T-helper 1 cell (primary cell): Measurements from ENCODE around the gene METTL21C.

Experiments
- DNase-seq, 5 donors: peaks; one replicate each; pipeline ENCODE4 v3.0.0-alpha.2; 2012 to 2020
- total RNA-seq, 4 donors: gene quantifications; one replicate each; lab custom pipeline; 2026; lab: John Stamatoyannopoulos, UW

The METTL21C gene
- total RNA-seq: 0 reads per million in 4 donors

DNA sequence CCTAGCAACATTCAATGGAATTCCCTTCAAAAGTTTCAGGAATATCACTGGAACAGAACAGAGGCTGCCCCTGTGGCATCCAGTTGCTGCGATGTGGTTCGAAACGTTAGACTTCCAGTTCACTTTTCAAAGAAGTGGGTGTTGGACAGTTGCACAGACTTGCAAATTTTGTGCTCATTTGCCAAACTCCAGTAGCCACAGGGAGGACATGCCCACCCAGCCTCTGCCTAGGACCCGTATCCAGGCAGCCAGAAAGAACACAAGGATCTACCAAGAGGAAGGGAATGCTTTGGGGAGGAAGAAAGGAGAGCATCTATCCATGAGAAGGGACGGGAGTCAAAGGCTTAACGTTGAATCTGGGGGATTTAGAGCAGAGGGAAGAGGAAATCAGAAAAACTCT lies at the start of gene METTL21C:
TSS of gene METTL21C (minus strand) at position 108 of the 400 bp plus-strand sequence. CDS start 546 bp downstream, outside the sequence.
- DNase-seq: no peak

DNA sequence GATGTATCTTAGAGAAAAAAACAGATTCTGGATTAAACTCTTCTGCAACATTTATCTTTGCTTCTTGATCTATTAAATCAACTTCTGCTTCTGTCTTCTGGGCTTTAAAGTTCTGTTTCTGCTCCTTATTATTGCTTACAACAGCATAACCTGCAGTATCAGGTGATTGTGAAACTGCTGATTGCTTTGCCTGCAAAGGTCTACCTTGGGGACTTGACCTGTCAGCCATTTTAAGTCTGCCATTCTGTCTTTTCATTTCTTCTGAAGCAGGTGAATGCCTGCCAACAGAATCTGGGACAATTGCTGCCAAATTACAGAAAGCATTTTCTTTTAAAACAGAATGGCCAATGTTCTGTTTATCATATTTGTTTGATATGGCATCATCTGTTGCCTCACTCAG lies 47.7 kb upstream of the METTL21C start:
- no peak for DNase-seq

DNA sequence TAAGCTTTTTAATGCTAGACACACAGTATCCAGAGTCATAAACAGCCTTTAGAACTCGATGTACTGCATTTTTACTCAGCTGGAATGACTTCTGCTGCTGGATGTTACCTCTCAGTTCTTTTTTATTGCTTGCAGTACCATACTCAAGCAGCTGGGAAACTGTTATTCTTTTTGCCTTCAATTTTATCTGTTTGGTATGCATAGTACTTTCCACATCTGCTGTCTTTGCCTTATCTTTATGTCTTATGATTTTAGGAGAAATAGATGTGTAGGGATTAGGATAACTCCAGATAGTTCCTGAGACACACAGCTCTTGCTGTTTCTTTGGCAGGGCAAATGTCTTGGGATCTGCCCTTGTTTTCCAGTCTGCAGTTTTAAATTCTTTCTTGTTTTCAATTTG lies 47.3 kb upstream of the METTL21C start:
- DNase-seq: no peak

DNA sequence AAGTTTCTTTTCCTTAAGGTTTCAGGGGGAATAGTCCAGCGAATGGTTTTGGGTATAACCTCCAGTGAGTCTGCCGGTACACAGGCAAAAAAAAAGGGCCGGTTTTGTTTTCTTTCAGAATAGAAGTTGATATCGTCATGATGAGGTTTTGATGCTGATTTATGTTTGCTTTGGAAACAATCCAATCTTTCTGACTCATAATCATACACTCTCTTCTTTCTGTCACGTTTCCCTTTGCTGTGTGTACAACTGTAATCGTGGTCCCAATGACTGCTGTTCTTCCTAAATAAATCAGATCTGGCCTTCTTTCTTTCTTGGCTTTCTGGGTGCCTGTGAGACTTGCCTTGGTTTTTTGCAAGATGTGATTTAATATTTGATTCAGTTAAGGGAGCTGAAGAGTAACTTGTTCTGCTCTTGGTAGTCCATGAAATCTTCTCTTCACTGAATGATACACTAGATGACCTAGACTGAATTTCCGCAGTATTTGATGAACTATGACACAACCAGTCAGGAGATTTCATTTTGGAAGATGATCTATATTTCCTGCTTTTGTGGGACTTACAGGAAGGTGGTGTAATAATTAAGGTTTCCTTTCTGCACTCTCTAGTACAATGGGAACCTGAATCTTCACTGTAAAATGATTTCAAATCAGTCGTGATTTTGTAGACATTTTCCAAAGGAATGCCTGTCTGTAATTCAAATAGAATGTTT lies 34.9 kb upstream of the METTL21C start:
- DNase-seq: no peak

DNA sequence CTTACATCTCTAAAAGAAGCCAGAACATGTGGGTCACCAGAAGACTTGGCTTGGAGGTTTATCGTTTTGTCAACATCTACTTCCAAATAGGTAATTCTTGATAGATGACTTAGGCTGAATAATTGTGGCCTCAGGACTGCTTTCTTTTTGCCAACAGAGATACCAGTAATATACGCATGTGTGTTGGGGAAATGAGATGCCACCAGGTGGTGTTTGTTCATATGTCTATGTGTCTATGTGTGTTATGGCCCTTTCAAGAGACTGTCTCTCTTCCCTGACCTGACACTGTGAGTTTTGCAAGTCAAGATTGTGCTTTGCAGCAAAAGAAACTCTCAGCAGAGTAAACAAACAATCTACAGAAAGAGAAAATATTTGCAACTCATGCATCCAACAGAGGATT lies 31.6 kb upstream of the METTL21C start:
- DNase-seq: peak in 1 of 5 donors; percentile 36

DNA sequence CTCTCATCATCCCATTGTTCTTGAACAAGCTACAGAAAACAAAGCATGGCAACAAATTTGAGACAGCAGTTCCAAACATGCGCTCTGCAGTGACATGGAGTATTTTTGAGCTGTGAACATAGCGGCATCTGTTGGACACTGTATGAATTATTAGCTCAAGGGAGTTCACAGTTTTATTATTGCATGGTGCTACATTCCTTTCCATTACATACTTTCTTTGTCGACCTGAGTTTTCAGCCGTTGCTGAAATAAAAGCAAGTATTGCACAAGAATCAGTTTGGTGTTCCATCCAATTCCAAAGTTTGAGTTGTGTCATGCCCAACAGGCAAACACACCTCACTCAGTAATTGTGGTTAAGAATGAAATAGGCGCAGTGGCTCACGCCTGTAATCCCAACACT lies 30.1 kb upstream of the METTL21C start:
- DNase-seq: peak in 1 of 5 donors; percentile 8

DNA sequence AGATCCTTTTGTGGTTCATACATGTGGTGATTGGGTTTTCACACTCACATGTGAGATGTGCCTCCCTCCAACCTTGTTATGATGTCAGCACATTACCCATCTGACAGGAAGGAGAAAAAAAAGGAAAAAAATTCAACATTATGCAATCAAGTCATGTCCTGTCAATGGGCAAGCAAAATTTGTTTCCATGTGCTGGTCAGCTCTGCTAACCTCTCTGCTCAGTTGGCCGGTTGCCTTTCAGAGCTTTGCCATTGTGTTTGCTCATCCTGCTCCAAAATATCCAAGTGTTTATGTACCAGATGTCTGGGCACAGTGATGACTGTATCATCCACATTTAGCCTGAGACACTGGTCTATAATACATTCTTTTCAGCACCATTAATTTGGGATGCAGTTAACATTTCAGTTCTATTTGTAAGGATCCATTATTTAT lies 27.0 kb upstream of the METTL21C start:
- DNase-seq: peak in 1 of 5 donors; percentile 7

DNA sequence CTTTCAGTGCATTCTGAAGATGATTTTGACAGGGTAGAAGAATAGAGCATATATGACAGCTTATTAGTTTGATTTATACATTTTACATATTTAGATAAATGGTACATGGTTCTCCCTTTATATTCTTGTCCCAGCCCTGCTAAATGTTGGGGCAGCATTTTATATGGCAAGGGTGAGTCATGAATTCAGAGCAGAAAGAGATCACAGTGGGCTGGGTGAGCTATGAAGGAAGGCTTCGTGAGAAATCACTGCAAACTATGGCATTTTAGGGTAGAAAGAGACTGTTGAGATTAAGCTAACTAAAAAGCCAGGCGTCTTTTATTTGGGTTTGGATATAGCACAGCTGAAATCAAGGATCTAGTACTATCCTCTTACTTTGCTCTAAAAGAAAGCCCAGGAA lies 23.9 kb upstream of the METTL21C start:
- no peak for DNase-seq

DNA sequence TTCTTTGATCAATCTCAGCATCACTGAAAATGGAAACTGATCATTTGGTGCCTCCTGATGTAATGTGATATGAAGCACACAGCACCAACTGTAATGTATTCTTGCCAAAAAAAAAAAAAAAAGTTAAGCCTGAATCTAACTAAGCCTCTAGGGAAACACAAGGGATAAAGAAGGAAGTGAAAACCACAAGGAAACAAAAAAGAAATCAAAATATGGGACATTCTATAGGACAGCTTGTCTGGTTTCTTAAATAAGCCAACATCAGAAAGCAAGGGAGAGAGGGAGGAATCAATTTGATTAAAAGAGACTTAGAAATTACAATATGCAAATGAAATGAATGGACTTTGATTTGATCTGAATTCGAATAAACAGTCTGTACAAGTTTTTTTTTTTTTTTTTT lies 20.6 kb upstream of the METTL21C start:
- no peak for DNase-seq

DNA sequence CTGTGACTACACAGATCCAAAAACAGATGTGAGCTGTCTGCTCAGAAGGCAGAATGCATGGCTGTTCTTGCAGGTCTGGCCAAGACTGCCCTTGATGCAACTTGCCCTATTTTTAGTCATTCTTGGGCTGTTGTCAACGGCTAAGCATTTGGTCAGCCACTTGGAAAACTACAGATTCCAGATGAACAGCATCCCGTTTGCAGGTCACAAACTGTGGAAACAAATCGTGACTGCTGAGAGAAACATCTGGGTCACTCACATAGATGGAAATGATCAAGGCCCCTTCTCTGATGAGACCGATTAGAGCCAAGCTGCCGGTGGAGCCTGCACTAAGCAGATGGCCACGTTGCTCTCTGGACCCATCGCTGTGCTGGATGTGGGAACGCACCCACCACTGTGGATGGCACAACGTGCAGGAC lies 15.4 kb upstream of the METTL21C start:
- DNase-seq: no peak

DNA sequence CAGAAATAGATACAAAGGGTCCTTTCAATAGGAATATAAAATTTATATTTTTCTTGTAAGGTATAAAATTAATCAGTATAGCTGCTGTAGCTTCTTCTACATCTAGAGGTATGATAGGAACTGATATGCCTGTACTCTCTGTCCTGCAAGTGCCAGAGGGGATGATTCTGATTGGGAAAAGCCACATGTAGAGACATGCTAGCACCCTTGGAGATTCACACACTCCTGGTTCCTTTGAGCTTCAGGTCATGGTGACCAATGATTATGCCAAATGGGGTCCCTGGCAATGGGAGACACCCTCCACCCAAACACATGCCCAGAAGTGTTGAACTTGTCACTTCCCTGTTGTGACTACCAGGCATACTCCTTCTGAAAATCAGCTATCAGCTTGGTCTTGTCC lies 14.7 kb upstream of the METTL21C start:
- DNase-seq: no peak

DNA sequence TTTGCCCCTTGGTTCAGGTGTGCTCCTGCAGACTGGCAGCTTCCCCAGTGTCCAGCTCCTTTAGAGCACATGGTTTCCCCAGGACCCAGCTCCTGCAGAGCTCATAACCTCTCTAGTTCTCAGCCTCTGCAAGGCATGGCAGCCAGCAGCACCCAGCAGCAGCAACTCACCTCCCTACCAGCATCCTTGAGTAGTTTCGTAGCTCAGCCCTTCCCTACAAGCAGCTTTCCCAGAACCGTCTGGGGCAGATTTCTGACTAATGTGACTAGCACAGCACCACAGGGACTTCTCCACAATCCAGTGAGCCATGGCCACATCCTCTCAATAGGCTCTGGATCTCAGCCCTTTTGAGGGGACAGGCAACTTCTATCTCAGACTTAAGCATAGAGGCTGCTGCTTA lies 14.1 kb upstream of the METTL21C start:
- DNase-seq: no peak

DNA sequence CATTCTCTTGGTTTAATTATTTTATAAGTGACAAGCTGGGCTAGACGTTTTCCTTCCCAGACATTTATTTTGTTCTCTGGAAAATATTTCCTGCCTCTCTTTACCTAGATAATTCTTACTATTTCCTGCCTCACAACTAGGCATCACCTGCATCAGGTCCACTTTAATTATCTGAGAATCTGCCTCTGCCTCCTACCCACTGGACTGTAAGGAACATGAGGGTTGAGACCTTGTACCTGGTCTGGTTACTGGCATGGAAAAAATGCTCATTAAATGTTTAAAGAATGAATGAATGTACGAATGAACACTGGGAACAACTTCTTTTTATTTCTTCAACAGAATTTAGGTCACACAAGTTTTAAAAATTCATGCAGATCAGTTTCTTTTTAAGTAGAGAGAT lies 13.4 kb upstream of the METTL21C start:
- DNase-seq: no peak

DNA sequence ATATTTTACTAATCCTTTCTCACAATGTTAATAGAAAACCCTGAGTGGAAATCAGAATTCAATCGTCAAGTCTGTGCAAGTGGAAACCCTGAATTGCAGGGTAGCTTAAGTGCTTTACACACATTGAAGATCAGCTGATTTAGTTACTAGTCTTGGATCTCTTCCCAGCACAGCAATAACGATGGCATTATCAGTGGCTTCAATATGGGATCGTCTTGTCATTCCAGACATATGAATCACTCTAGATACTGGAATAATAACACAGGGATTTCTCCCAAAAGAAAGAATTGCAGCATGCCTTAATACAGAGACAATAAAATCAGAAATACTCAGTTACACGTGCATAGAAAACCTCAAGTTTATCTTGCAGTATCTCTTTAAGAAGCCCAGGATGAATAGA lies 12.6 kb upstream of the METTL21C start:
- DNase-seq: no peak

DNA sequence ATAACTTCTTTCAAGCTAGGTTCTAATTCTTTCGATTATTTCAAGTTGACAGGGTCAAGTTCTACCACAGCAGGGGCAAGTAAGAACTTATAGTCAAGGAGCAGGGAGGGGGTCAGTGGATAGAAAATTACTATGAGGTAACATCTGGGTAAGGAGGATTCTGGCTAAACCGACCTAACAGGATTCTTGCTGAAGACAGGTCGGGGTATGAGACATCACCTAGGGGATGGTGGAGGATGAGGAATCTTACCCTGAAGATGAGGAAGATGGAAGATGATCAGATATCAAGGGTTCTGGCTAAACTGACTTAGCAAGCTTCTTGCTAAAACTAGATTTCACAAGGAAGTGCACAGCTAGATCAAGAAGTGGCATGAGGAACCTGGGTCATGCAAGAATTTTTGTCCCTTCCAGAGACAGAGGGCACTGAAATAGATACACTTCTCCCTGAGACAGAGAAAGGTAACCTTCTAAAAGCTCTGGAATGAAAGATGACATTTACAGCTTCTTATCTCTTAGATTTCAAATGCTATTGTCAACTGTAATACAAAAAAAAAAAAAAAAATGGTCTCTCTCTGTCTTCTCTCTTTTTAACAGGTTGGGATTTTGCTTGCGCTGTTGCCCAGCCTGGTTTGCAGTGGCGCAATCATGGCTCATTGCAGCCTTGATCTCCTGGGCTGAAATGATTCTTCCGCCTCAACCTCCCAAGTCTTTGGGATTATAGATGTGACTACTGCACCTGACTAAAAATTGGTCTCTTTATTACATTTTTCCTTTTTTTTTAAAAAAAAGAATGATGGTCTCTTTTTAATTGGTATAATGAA lies 9.6 kb upstream of the METTL21C start:
- DNase-seq: no peak

DNA sequence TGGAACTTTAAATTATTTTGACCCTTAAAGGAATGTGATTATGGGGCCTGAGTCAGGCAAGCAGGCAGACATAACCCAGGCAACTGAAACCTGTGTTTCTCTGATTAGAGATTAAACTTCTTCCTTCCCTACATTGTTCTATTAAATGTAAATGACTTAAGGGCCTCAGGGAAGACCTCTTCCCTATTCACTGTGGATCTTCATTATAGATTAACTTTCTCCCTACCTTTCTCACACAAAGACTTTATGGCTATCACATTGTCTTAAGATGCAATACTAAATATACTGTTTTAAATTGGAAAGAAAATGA lies 8.8 kb upstream of the METTL21C start:
- DNase-seq: no peak

DNA sequence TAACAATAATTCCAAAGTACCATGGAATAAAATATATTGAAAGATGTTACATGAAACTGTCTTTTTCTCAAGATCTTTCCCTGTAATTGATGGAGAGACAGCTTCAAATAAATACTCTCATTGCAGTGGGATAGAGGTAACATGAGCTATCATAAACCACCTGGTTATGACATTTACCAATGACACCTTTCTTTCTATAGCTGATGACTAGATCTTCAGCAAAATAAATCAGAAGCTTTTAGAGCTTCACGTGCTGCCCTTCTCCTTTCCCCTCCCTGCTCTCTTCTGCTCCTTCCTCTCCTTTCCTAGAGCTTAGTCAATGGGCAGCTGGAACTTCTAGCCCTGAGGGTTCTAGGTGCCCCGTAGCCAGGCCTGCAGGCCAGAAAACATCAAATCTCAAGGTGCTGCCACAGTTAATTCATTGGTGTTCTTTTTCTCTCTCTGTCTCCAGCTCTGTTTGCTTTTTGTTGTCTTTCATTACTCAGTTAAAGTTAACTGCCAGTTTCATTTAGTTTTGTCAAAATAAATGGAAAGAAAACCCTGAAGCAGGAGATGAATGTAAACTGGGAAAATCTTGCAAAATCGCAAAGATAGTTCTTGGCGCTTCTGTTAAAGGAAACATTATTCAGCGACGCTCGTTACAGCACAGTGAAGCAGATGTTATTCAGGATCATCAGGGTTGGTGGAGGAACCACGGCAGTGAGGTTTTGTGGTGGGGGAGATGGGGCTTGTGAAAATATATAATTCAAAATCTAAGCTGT lies 8.3 kb upstream of the METTL21C start:
- DNase-seq: no peak

DNA sequence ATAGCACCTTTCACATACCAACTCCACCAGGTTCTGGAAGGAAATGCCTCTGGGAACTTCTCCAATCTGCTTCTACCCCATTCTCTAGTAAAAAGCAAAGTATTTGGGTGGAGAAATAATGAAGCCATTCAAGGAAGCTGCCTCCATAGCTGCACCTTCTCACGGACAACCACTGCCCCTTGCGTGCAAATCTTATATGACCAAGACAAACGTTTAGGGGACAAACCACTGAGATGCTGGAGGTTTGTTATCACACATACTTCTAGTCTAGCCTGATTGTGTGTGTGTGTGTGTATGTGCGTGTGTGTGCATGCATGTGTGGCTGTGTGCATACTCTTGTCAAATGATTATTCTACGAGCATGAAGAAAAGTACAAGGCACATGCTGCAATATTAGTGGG lies 6.5 kb upstream of the METTL21C start:
- DNase-seq: no peak

DNA sequence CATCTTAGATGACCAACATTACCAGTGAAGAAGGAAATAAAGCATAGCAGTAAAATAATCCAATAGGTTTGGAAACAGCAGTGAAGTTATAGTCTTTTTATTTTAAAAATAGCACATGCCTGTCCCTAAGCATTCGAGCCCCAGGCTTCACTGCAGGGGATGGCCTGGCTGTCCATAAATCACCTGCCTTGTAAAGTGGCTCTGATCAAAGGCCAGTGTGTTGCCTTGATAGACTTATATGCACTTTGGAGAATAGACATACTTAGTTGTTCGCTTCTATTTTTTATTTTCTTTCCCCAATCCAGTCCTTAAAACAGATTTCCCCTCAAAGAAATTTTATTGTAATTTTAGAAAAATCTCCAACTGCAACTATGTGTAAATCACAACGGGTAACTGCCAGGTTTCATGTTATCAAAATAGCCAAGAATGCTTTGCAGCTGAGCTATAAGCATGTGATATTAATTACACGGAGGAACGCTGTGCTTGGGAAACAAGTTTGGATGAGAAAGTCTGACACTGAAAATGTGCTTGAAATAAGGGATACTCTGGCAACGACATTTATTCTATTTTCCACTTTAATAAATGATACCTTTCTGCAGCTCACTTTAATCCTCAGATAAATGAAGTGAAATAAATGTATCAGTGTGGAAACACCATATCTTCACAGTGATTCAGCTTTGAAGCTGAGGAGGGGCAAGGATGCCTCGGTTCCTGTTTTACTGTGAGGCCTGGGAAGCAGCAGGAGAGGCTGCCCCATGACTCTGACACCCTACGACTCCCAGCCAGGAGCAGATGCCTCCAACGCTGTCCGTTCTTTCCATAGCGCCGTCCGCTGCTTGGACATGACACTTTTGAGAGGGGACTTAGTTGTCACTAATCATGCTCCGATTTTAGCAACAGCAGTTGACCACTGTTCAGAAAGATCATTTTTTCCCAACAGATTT lies 5.5 kb upstream of the METTL21C start:
- DNase-seq: no peak

DNA sequence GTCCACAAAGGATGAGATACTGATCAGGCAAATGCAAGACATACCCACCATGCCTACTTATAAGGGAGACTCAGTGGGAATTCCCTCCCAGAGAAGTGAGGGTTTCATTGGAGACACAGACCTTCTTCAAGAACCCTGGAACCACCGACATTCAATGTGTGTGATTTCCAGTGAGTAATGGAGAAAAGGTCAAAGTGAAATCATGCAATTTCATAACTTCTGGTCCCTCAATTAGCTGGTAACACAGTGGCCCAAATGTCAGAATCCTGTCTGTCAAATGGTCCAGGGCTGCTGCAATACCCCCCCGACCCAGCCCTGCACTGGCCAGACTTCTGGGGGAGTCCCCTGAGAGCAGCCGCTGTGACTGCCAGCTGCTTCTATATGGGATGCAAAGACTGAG lies 4.7 kb upstream of the METTL21C start:
- no peak for DNase-seq

DNA sequence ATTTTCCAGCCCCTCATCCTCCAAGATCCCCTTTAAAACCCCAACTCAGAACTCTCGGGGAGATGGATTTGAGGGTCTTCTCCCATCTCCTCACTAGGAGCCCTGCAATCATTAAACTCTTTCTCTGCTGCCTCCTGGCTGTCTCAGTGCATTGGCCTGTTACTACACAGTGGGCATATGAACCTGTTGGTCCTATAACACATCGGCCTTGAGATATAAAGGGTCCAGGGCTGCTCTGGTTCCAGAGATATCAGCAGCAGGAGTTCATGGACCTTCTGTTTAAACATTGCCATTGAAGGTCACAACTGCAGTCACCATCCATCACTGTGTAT lies 3.8 kb upstream of the METTL21C start:
- DNase-seq: no peak

DNA sequence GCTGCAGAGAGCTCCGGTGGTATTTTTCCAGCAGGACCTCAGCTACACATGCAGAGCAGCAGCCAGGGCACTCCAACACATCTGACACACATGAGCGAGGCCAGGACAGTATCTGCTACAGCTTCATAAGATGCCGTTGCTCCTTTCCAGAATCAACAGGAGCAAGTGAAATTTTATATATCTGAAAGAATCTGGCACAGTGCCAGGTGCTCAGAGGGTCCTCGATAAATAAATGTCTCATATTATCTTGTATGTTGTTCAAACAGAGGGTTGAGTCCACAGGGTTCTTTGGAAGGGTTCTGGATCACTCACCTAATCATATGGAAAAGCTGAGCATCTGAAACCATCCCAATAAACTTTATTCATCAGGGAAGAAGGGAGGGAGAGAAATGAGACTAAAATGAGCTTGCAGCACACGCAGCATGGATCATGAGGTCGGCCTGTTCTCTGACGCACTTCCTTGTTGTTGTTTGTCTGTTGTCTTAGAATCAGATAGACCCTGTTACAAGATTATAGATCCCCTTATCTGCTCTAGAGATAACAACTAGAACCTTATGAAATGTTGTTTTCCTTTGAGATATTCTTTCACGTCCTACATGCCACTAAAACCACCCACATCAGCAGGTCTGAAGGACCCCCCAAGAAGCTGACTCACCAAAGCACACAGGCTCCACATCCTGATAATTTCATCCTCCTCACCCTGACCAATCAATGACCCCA lies 3.2 kb upstream of the METTL21C start:
- no peak for DNase-seq
